Transverse colon (tissue), 4 donors: ENCODE data around the gene FAN1. TPM values are rescaled to one million over a fixed set of nuclear protein-coding genes. Genes with fewer than 3 reads are reported as not detected.

Experiments
- DNase-seq: peaks from one replicate; pipeline ENCODE4 v3.0.0-alpha.2; 2019
- H3K27ac ChIP-seq, 4 donors: fragments of 200-600 bp; sonication (generic); 2 replicates each; pipeline ENCODE4 v1.5.1; 2016 to 2018; ENCODE audit warnings: inconsistent platforms in 4 of 4
- H3K27me3 ChIP-seq: fragments of 200-600 bp; sonication (generic); 2 replicates; pipeline ENCODE4 v1.5.1; 2017; ENCODE audit warnings: inconsistent platforms
- H3K36me3 ChIP-seq, 4 donors: fragments of 200-600 bp; sonication (generic); 2 replicates each; pipeline ENCODE4 v1.5.1; 2017 to 2019; ENCODE audit warnings: inconsistent platforms in 4 of 4
- H3K4me1 ChIP-seq, 4 donors: fragments of 200-600 bp; sonication (generic); 2 replicates each; pipeline ENCODE4 v1.5.1; 2017 to 2020; ENCODE audit warnings: inconsistent platforms in 4 of 4
- H3K4me3 ChIP-seq, 4 donors: fragments of 200-600 bp; sonication (generic); 1 replicate in 1 of 4; 2 replicates in 3 of 4; pipeline versions ENCODE4 v1.5.1 to v1.6.1; 2017 to 2019; ENCODE audit warnings: inconsistent platforms in 4 of 4
- H3K9me3 ChIP-seq, 2 donors: fragments of 200-600 bp; sonication (generic); 2 replicates each; pipeline ENCODE4 v1.5.1; 2017 to 2019; ENCODE audit warnings: inconsistent platforms in 2 of 2
- EP300 ChIP-seq: sonication (generic); formaldehyde crosslinking; IDR thresholded peaks from one replicate; pipeline ENCODE4 v1.6.1; 2017; ENCODE audit warnings: antibody characterized with exemption, low read depth
- POLR2A ChIP-seq: fragments of 450-650 bp; IDR thresholded peaks from one replicate; pipeline ENCODE4 v1.6.1; 2016; ENCODE audit warnings: antibody characterized with exemption, mild to moderate bottlenecking, moderate library complexity
- POLR2AphosphoS5 ChIP-seq, 3 donors: sonication (generic); formaldehyde crosslinking; IDR thresholded peaks; one replicate each; pipeline ENCODE4 v1.6.1; 2016; ENCODE audit warnings: antibody characterized with exemption in 3 of 3
- WGBS, 2 donors: methylation state at CpG; one replicate each; pipeline ENCODE4 v1.1.5; 2018; ENCODE audit warnings: low coverage in 1 of 2; 5-methylcytosine and 5-hydroxymethylcytosine counted together
- in situ Hi-C, 4 donors: fragments of 200-750 bp; cut with MboI; loops; one replicate each; pipeline versions ENCODE4 v1.15.0 to v1.15.1; 2017; ENCODE audit warnings: low sequenced_read_pairs in 3 of 4, low pct_ligation_motif_present in 1 of 4, low pct_unique_long_range_greater_than_20kb in 1 of 4
- intact Hi-C: fragments of 100-400 bp; cut with DNase I; formaldehyde crosslinking; loops from one replicate; pipeline ENCODE4 v1.15.1; 2023; ENCODE audit warnings: low total_unique reads
- total RNA-seq, 4 donors: library from RNA; depleted of rRNA; stranded (reverse); fragments of >200 nt; gene quantifications; one replicate each; pipeline ENCODE4 v1.1.0, GENCODE V29; 2016
- TF ChIP-seq, protein P1 (sequence below), 5 experiments: fragments of 200-600 bp in 3 of 5; fragments of 450-650 bp in 2 of 5; sonication (generic) in 3 of 5; IDR thresholded peaks; 1 replicate in 2 of 5; 2 replicates in 3 of 5; pipeline ENCODE4 v1.5.1; 2016 to 2017; ENCODE audit warnings: antibody characterized with exemption in 5 of 5, inconsistent platforms in 3 of 5, mild to moderate bottlenecking in 2 of 5, moderate library complexity in 1 of 5

The FAN1 gene
- total RNA-seq, result 10 to 100 TPM in 3 of 4 donors, 1 to 10 TPM in 1; 8.6 to 34.8 (median 16.9) TPM

DNA sequence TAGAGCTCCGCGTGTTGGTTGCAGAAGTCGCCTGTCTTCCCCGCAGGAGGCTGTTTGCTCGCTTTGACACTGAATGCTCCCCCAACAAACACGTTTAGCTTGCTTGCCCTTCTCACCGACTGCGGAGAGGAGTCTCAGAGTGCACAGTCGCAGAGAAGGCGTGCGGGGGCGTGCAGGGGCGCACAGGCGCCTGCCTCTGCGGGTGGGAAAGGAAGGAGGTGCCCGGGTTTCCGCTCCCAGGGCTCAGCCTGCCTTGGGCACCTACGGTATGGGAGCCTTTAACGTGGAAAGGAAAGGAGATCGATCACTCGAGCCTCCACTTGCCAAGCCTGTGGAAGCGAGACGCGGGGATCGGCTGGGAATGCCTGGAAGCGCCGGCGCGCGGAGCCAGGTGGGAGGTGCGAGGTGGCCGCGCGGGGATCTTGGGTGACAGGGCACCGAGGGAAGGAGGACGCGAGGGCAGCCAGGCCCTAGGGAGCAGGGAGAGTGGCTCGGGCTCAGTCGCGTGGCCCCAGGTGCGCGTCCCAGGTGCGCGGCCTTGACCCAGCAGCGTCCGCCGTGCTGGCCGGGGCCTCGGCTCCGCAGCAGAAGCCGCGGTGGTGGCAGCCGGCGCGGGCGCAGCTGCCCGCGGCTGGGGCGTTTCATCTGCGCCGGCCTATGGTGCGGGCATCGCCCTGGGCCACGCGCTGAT, at the start of gene FAN1:
Gene FAN1 (plus strand): TSS at position 419 of the 691 bp plus-strand sequence. CDS start 749 bp downstream, outside the sequence.
- H3K27ac ChIP-seq, result peak within 1 kb of the TSS; percentile 77 to 86 (median 84)
- 0% methylated on average over 3 to 43 of the region's 65 CpGs for WGBS, 2 donors
- H3K36me3 ChIP-seq, result no peaks in the 10 kb centered on the region
- intact Hi-C loops (no loop called here), in situ Hi-C loops (no loop called here)
- peak; percentile 92 for DNase-seq
- no peaks in the 10 kb centered on the region for H3K27me3 ChIP-seq
- TF ChIP-seq POLR2AphosphoS5 (IDR thresholded peaks at IDR 0.05) (peak; percentile 77 to 87 (median 81)), EP300 (no peak), POLR2A (peak; percentile 57)
- TF ChIP-seq, protein P1, sequence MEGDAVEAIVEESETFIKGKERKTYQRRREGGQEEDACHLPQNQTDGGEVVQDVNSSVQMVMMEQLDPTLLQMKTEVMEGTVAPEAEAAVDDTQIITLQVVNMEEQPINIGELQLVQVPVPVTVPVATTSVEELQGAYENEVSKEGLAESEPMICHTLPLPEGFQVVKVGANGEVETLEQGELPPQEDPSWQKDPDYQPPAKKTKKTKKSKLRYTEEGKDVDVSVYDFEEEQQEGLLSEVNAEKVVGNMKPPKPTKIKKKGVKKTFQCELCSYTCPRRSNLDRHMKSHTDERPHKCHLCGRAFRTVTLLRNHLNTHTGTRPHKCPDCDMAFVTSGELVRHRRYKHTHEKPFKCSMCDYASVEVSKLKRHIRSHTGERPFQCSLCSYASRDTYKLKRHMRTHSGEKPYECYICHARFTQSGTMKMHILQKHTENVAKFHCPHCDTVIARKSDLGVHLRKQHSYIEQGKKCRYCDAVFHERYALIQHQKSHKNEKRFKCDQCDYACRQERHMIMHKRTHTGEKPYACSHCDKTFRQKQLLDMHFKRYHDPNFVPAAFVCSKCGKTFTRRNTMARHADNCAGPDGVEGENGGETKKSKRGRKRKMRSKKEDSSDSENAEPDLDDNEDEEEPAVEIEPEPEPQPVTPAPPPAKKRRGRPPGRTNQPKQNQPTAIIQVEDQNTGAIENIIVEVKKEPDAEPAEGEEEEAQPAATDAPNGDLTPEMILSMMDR (IDR thresholded peaks at IDR 0.05), result peak in 2 of 5 experiments; percentile 2 to 6
- H3K9me3 ChIP-seq, result no peaks in the 10 kb centered on the region
- peaks cover 0 to 30% (median 8%) of the 10 kb centered on the region in 4 donors for H3K4me1 ChIP-seq
- peak within 1 kb of the TSS; percentile 42 to 75 (median 66) for H3K4me3 ChIP-seq

DNA sequence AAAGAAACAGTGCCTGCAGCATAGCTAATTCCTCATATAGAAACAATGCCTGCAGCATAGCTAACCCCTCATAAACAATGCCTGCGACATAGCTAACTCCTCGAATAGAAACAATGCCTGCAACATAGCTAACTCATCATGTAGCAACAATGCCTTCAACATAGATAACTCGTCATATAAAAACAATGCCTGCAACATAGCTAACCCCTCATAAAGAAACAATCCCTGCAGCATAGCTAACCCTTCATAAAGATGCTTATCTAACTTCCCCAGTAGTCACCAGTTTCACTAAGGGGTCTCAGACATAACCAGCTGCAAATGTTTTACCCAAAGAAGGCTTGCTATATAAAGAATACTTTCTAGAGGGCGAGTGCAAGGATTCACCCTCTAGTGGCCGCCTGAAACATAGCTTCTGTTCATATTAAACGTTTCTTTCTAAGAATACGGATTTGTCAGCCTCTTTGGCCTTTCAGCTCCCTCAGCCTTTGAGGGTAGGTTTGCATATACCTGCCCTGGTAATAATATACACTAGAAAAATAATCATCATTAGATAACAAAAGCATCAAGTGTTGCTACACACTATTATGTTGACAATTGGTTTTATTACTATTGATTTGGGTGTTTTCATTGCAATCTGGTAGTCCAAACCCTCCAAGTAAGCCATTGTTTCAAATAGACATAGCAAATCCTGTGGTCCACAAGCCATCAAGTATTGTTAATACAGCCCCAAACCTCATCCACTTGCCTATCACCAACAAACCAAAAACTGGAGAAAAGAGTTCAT, 44.4 kb upstream of the FAN1 start:
- Histone ChIP-seq H3K27ac (no peak overlapping the region), H3K9me3 (no peaks in the 10 kb centered on the region), H3K27me3 (no peaks in the 10 kb centered on the region), H3K4me1 (no peaks in the 10 kb centered on the region), H3K4me3 (no peak overlapping the region), H3K36me3 (no peaks in the 10 kb centered on the region)
- intact Hi-C loops, result no loop called here
- no peak for DNase-seq
- TF ChIP-seq, protein P1 (IDR thresholded peaks at IDR 0.05), result peak; percentile 39 to 71 (median 62)
- no peak for TF ChIP-seq POLR2AphosphoS5 (IDR thresholded peaks at IDR 0.05)
- WGBS, 2 donors, result 2 to 18% methylated on average over 4 to 7 of the region's 7 CpGs
- in situ Hi-C loops, result no loop called here

DNA sequence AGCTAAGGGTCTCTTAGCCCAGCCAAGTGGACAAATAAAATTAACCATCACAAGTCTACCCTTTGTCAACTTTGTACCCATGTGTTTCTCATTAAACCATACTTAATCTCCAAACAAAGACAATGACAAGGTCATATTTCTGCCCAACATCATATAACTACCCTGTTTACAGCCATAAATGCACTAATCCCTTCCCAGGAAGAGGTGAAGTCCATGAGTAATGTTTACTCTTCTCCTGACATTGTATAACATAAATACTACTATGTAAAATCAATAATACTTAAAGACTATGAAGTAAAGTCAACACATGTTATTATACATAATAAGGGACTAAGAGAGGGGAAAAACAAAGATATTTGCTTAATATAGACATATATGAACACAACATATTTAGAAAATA, 38.5 kb upstream of the FAN1 start:
- Histone ChIP-seq H3K27me3 (no peaks in the 10 kb centered on the region), H3K9me3 (no peaks in the 10 kb centered on the region), H3K27ac (peak overlapping the region in 1 of 4 donors; percentile 38), H3K4me3 (no peak overlapping the region), H3K36me3 (no peaks in the 10 kb centered on the region), H3K4me1 (peaks cover 0 to 3% (median 0%) of the 10 kb centered on the region in 4 donors)
- intact Hi-C loops, result no loop called here
- no peak for DNase-seq
- in situ Hi-C loops, result no loop called here
- TF ChIP-seq POLR2AphosphoS5 (IDR thresholded peaks at IDR 0.05) (peak in 1 of 3 donors; percentile 41), EP300 (no peak), POLR2A (no peak)
- TF ChIP-seq, protein P1 (IDR thresholded peaks at IDR 0.05), result no peak

DNA sequence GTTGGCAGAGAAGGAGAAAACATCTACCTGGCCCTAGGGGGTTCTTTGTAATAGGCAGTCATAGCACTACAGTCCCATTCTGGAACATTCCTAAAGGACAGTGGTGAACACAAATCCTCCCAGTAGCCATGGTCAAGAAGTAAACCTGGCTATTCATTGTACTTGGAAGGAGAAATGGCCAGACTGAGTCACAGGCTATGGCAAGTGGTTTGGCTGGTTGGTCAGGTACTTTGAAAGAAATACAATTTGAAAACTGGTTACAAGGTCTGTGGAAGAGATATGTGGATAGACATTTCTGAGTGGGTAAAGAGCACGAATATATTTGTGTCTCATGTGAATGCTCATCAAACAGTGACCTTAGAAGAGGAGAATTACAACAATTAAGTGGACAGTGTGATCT, 33.0 kb upstream of the FAN1 start:
- 78 to 100% methylated on average over 1 of the region's 1 CpG for WGBS, 2 donors

More for the DNA sequence above, 33.0 kb upstream of the FAN1 start:
- DNase-seq, result no peak
- in situ Hi-C loops (no loop called here), intact Hi-C loops (no loop called here)
- Histone ChIP-seq H3K36me3 (no peaks in the 10 kb centered on the region), H3K4me3 (no peak overlapping the region), H3K27ac (no peak overlapping the region), H3K27me3 (no peaks in the 10 kb centered on the region), H3K9me3 (no peaks in the 10 kb centered on the region), H3K4me1 (peaks cover 0 to under 1% (median 0%) of the 10 kb centered on the region in 4 donors)
- TF ChIP-seq, protein P1 (IDR thresholded peaks at IDR 0.05), result no peak
- TF ChIP-seq POLR2A (no peak), POLR2AphosphoS5 (IDR thresholded peaks at IDR 0.05) (no peak), EP300 (no peak)
